GM12878 (cell line): ENCODE data around the gene TNFAIP1. TPM values are rescaled to one million over a fixed set of nuclear protein-coding genes. Genes with fewer than 3 reads are reported as not detected.

ENCODE experiments used
- BHLHE40 ChIP-seq, 2 experiments: fragments of 450-650 bp in 1 of 2; IDR thresholded peaks; 2 replicates each; pipeline ENCODE4 v1.6.1; 2011 to 2017; ENCODE audit warnings: low read depth in 2 of 2, borderline replicate concordance in 1 of 2, improper control_type of control experiment in 1 of 2, low read length in 1 of 2, mild to moderate bottlenecking in 1 of 2
- CEBPB ChIP-seq, 2 experiments: fragments of 150-350 bp in 1 of 2; IDR thresholded peaks; 2 replicates each; pipeline ENCODE4 v1.6.1; 2012 to 2014; ENCODE audit warnings: low read depth in 2 of 2, low read length in 2 of 2, borderline replicate concordance in 1 of 2, inconsistent platforms in 1 of 2
- CHD4 ChIP-seq: fragments of 200-600 bp; sonication (generic); IDR thresholded peaks from 2 replicates; pipeline ENCODE4 v1.6.1; 2016; ENCODE audit warnings: mild to moderate bottlenecking
- EP300 ChIP-seq, 2 experiments: fragments of 150-350 bp in 1 of 2; IDR thresholded peaks; 2 replicates each; pipeline ENCODE4 v1.6.1; 2011 to 2012; ENCODE audit warnings: low read depth in 2 of 2, low read length in 2 of 2, borderline replicate concordance in 1 of 2, improper control_type of control experiment in 1 of 2, inconsistent platforms in 1 of 2; ENCODE audit not compliant: control insufficient read depth in 1 of 2
- MTA2 ChIP-seq: fragments of 450-650 bp; IDR thresholded peaks from 2 replicates; pipeline ENCODE4 v1.6.1; 2016; ENCODE audit warnings: low read depth, mild to moderate bottlenecking, moderate library complexity
- NR2F1 ChIP-seq: fragments of 450-650 bp; conservative IDR thresholded peaks from 2 replicates; pipeline ENCODE4 v1.6.1; 2017; ENCODE audit warnings: mild to moderate bottlenecking
- PAX5 ChIP-seq: IDR thresholded peaks from 2 replicates; pipeline ENCODE4 v1.6.1; 2011; ENCODE audit warnings: low read depth, low read length, borderline replicate concordance
- STAT1 ChIP-seq: fragments of 450-650 bp; conservative IDR thresholded peaks from 2 replicates; pipeline ENCODE4 v1.6.1; 2014; ENCODE audit warnings: antibody characterized with exemption, mild to moderate bottlenecking
- YBX1 ChIP-seq: fragments of 450-650 bp; IDR thresholded peaks from 2 replicates; pipeline ENCODE4 v1.6.1; 2016; ENCODE audit warnings: antibody characterized with exemption
- YY1 ChIP-seq: IDR thresholded peaks from 2 replicates; pipeline ENCODE4 v1.6.1; 2011; ENCODE audit warnings: low read depth, mild to moderate bottlenecking, low read length
- ZBED1 ChIP-seq: IDR thresholded peaks from 2 replicates; pipeline ENCODE4 v1.6.1; 2016; ENCODE audit warnings: borderline replicate concordance
- ZNF622 ChIP-seq: fragments of 450-650 bp; IDR thresholded peaks from 2 replicates; pipeline ENCODE4 v1.6.1; 2017; ENCODE audit warnings: mild to moderate bottlenecking, inconsistent platforms
- ZZZ3 ChIP-seq: IDR thresholded peaks from 2 replicates; pipeline ENCODE4 v1.6.1; 2011; ENCODE audit warnings: low read depth; ENCODE audit not compliant: control insufficient read depth, insufficient read length
- polyA plus RNA-seq, 11 experiments: library from polyadenylated mRNA; depleted of rRNA in 4 of 11; unstranded in 6 of 11; stranded (reverse) in 5 of 11; fragments of >200 nt; fragmentation: Nextera tagmentation in 4 of 11; fragmentation: Illumina TruSeq in 1 of 11; extraction: Ambion mirVana in 4 of 11; extraction: Trizol in 1 of 11; gene quantifications; 1 replicate in 1 of 11; 2 replicates in 10 of 11; pipeline versions ENCODE4 v1.2.1 to v1.2.3, GENCODE V29; 2011 to 2016; ENCODE audit warnings: inconsistent platforms in 2 of 11, missing spikeins in 2 of 11, low read depth in 1 of 11
- total RNA-seq, 4 experiments: library from RNA; depleted of rRNA in 3 of 4; stranded (reverse); fragments of >200 nt in 3 of 4; fragmentation: Illumina TruSeq in 1 of 4; extraction: Trizol in 1 of 4; gene quantifications; 2 replicates each; pipeline versions ENCODE4 v1.2.1 to v1.2.3, GENCODE V29; 2013 to 2021
- TF ChIP-seq, protein P1 (sequence below): fragments of 450-650 bp; conservative IDR thresholded peaks from 2 replicates; pipeline ENCODE4 v1.6.1; 2017; ENCODE audit warnings: mild to moderate bottlenecking, moderate library complexity
- TF ChIP-seq, protein P2 (sequence below): IDR thresholded peaks from 2 replicates; pipeline ENCODE4 v1.6.1; 2012; ENCODE audit warnings: improper control_type of control experiment, low read depth, low read length; ENCODE audit not compliant: insufficient replicate concordance
- TF ChIP-seq, protein P3 (sequence below): fragments of 450-650 bp; IDR thresholded peaks from 2 replicates; pipeline ENCODE4 v1.6.1; 2017; ENCODE audit warnings: mild to moderate bottlenecking, moderate library complexity

TNFAIP1 gene
- total and polyA plus RNA-seq, 10 of the 15 experiments (the other 5 are each of a cell fraction or from before 2014, with no cell fraction given), result 1.8 to 16.9 (median 11.7) TPM

DNA sequence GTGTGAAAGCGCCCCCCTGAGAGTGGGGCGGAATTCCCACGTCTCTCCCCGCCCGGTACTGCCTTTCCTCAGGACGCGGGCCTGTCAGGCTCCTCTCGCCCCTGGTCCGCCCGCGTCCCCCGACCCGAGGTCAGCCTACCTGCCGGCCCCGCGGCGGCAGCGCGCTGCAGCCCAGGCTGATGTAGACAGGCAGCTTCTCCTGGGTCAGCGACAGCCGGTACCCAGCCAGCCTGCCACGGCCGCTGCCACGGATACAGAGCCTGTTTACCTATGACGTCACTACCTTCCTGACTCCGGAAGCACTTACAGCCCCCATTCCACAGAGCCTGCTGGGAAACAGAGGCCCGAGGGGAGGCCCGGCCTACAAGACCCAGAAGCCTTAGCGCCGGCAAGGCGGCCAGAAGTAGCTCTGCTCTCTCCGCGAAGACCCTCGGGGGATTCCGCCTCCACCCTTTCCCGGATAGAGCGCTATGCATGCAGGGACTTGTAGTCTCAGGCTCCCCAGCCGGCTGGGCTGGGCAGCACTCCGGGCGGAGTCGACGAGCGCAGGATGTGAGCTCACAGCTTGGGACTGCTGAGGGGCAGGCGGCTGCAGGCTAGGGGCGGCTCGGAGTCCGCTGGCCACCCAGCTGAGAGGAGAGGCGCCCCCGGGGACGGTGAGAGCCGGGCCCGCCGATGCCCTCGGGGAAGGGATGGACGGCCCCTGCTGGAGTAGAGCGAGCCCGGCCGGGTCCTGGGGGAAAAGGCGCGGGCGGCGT, at the start of gene TNFAIP1, which contains the start of gene IFT20 (continued):
- TF ChIP-seq, protein P1, sequence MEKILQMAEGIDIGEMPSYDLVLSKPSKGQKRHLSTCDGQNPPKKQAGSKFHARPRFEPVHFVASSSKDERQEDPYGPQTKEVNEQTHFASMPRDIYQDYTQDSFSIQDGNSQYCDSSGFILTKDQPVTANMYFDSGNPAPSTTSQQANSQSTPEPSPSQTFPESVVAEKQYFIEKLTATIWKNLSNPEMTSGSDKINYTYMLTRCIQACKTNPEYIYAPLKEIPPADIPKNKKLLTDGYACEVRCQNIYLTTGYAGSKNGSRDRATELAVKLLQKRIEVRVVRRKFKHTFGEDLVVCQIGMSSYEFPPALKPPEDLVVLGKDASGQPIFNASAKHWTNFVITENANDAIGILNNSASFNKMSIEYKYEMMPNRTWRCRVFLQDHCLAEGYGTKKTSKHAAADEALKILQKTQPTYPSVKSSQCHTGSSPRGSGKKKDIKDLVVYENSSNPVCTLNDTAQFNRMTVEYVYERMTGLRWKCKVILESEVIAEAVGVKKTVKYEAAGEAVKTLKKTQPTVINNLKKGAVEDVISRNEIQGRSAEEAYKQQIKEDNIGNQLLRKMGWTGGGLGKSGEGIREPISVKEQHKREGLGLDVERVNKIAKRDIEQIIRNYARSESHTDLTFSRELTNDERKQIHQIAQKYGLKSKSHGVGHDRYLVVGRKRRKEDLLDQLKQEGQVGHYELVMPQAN, result peak; percentile 94
- no peak for TF ChIP-seq ZZZ3
- TF ChIP-seq EP300 (IDR thresholded peaks at IDR 0.05; ENCODE audit: borderline replicate concordance in 1 of 2, control insufficient read depth in 1 of 2, low read depth in 2 of 2, low read length in 2 of 2), result 0 out of 4 replicates have a peak, but pooled peaks of 1 of the 2 experiments have one; percentile 34
- no peak for TF ChIP-seq YBX1
- TF ChIP-seq ZNF622, result no peak
- no peak for TF ChIP-seq ZBED1
- no peak for TF ChIP-seq CEBPB (IDR thresholded peaks at IDR 0.05; ENCODE audit: borderline replicate concordance in 1 of 2, low read depth in 2 of 2, low read length in 2 of 2)
- peak; percentile 93 for TF ChIP-seq MTA2
- TF ChIP-seq, protein P2, sequence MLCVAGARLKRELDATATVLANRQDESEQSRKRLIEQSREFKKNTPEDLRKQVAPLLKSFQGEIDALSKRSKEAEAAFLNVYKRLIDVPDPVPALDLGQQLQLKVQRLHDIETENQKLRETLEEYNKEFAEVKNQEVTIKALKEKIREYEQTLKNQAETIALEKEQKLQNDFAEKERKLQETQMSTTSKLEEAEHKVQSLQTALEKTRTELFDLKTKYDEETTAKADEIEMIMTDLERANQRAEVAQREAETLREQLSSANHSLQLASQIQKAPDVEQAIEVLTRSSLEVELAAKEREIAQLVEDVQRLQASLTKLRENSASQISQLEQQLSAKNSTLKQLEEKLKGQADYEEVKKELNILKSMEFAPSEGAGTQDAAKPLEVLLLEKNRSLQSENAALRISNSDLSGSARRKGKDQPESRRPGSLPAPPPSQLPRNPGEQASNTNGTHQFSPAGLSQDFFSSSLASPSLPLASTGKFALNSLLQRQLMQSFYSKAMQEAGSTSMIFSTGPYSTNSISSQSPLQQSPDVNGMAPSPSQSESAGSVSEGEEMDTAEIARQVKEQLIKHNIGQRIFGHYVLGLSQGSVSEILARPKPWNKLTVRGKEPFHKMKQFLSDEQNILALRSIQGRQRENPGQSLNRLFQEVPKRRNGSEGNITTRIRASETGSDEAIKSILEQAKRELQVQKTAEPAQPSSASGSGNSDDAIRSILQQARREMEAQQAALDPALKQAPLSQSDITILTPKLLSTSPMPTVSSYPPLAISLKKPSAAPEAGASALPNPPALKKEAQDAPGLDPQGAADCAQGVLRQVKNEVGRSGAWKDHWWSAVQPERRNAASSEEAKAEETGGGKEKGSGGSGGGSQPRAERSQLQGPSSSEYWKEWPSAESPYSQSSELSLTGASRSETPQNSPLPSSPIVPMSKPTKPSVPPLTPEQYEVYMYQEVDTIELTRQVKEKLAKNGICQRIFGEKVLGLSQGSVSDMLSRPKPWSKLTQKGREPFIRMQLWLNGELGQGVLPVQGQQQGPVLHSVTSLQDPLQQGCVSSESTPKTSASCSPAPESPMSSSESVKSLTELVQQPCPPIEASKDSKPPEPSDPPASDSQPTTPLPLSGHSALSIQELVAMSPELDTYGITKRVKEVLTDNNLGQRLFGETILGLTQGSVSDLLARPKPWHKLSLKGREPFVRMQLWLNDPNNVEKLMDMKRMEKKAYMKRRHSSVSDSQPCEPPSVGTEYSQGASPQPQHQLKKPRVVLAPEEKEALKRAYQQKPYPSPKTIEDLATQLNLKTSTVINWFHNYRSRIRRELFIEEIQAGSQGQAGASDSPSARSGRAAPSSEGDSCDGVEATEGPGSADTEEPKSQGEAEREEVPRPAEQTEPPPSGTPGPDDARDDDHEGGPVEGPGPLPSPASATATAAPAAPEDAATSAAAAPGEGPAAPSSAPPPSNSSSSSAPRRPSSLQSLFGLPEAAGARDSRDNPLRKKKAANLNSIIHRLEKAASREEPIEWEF, result no peak
- TF ChIP-seq NR2F1, result no peak
- TF ChIP-seq STAT1, result no peak
- TF ChIP-seq PAX5, result no peak
- peak in 1 of 2 experiments; percentile 12; a peak in 1 of 4 replicates for TF ChIP-seq BHLHE40 (IDR thresholded peaks at IDR 0.05; ENCODE audit: borderline replicate concordance in 1 of 2, low read depth in 2 of 2, low read length in 1 of 2)
- TF ChIP-seq CHD4, result no peak
- TF ChIP-seq, protein P3, sequence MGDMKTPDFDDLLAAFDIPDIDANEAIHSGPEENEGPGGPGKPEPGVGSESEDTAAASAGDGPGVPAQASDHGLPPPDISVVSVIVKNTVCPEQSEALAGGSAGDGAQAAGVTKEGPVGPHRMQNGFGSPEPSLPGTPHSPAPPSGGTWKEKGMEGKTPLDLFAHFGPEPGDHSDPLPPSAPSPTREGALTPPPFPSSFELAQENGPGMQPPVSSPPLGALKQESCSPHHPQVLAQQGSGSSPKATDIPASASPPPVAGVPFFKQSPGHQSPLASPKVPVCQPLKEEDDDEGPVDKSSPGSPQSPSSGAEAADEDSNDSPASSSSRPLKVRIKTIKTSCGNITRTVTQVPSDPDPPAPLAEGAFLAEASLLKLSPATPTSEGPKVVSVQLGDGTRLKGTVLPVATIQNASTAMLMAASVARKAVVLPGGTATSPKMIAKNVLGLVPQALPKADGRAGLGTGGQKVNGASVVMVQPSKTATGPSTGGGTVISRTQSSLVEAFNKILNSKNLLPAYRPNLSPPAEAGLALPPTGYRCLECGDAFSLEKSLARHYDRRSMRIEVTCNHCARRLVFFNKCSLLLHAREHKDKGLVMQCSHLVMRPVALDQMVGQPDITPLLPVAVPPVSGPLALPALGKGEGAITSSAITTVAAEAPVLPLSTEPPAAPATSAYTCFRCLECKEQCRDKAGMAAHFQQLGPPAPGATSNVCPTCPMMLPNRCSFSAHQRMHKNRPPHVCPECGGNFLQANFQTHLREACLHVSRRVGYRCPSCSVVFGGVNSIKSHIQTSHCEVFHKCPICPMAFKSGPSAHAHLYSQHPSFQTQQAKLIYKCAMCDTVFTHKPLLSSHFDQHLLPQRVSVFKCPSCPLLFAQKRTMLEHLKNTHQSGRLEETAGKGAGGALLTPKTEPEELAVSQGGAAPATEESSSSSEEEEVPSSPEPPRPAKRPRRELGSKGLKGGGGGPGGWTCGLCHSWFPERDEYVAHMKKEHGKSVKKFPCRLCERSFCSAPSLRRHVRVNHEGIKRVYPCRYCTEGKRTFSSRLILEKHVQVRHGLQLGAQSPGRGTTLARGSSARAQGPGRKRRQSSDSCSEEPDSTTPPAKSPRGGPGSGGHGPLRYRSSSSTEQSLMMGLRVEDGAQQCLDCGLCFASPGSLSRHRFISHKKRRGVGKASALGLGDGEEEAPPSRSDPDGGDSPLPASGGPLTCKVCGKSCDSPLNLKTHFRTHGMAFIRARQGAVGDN, result no peak
- TF ChIP-seq YY1, result peak; percentile 92
